Measurements from ENCODE around the gene SLC44A1. TPM values are rescaled to one million over a fixed set of nuclear protein-coding genes. Genes with fewer than 3 reads are reported as not detected.

SLC44A1 gene
- polyA plus RNA-seq, 2 of the 4 experiments (the other 2 are of a cell fraction) = 19.6 to 27.2 TPM

DNA sequence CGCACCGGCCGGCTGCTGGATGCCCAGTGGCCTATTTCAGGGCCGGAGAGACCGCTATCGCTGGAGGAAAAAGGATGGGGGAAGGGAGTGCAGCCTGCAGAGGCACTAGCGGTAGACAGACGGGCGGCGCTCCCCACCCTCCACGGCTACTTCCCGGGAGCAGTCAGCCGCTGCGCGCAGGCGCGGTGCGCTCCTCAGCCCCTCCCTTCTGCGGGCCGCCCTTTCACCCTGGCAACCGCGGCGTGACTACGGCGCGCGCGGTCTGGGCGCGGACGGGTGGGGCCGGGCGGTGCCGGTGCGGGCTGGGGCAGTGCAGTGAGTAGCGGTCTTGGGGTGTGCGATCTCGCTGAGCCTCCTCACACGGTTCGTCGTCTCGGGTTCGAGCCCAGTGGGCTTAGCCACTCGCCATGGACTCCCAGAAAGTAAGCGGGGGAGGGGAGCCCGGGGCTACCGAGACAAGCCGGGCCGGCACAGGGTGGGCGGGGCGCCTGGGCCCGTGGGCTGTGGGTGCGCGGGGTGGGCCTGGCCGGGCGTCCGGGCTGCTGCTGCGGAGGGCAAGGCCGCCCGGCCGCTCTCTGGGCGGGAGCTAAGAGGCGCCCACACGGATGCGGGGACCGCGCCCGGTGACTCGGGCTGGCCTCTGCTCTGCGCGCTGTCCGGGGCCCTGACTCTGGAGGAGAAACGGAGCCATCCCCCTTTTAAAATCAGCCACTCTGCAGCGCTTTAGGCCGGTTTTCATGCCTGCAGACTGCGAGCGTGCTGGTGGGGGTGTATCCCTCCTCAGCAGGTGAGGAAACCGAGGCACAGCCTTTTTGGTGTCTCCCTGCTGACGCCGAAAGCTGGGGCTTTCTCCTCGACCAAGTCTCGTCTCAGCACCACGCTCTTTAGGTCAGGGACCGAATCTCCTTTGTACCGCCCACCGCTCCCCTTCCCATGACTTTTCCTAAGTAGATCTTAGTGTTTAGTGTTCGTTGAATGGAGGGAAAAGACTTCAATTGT lies 203.7 kb downstream of the SLC44A1 start, which contains the start of gene FSD1L:
FSD1L (plus strand) TSS at position 221 of the 999 bp plus-strand sequence; CDS start at position 408, 187 bp downstream.
- ChIA-PET POLR2A (interaction anchor here (0.5 to 1.0 kb wide), 3 partner anchors 9 to 449 kb away, joined by 3 to 6 read pairs (median 5); no protein-coding TSS in a partner anchor), CTCF (interaction anchor here (0.8 to 1.4 kb wide), 2 partner anchors 10 to 27 kb away, joined by 3 read pairs; no protein-coding TSS in a partner anchor)
- H3K9me3 ChIP-seq = no peaks in the 10 kb centered on the region
- DNase-seq (ENCODE audit: low read depth in 1 of 2, low spot score in 1 of 2) = peak; percentile 82 to 93
- peak within 1 kb of the TSS; percentile 71 for H3K4me3 ChIP-seq
- peak within 1 kb of the TSS; percentile 84 for H3K4me2 ChIP-seq
- H3K4me1 ChIP-seq = peaks cover 15% of the 10 kb centered on the region; the same call in 2 of the 3 replicates
- ATAC-seq = peak; percentile 92 to 95
- 1% methylated on average over 33 of the region's 87 CpGs for WGBS (ENCODE audit: missing lambda C conversion rate)
- H3K27ac ChIP-seq = peak within 1 kb of the TSS; percentile 87 to 95
- FAIRE-seq = no peak
- TF ChIP-seq ZNF302 (CRISPR knock-in tag; IDR thresholded peaks at IDR 0.05) = no peak
- TF ChIP-seq PHF8 (IDR thresholded peaks at IDR 0.05; ENCODE audit: borderline replicate concordance, low read depth) = peak; percentile 44
- no peak for TF ChIP-seq HEYL (CRISPR knock-in tag; IDR thresholded peaks at IDR 0.05)
- TF ChIP-seq HOXB13 (CRISPR knock-in tag; IDR thresholded peaks at IDR 0.05; ENCODE audit: low read depth) = no peak
- TF ChIP-seq HDAC2 (IDR thresholded peaks at IDR 0.05) = no peak
- TF ChIP-seq POLR2A (IDR thresholded peaks at IDR 0.05; ENCODE audit: low read length) = peak; percentile 88
- TF ChIP-seq RAD21 (conservative IDR thresholded peaks at IDR 0.05 in 1 of 2, IDR thresholded peaks at IDR 0.05 in 1 of 2) = 0 out of 5 replicates have a peak, but pooled peaks of 1 of the 2 experiments have one; percentile 16
- TF ChIP-seq, protein P1, sequence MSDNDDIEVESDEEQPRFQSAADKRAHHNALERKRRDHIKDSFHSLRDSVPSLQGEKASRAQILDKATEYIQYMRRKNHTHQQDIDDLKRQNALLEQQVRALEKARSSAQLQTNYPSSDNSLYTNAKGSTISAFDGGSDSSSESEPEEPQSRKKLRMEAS (IDR thresholded peaks at IDR 0.05) = peak; percentile 92
- 0 out of 2 replicates have a peak, but pooled peaks have one; percentile 13 for TF ChIP-seq MYC (IDR thresholded peaks at IDR 0.05; ENCODE audit: borderline replicate concordance, low read length)
- no peak for TF ChIP-seq FOXS1 (CRISPR knock-in tag; IDR thresholded peaks at IDR 0.05)
- no peak for TF ChIP-seq POLR2AphosphoS2 (conservative IDR thresholded peaks at IDR 0.05; ENCODE audit: low read length)
- TF ChIP-seq, protein P2, sequence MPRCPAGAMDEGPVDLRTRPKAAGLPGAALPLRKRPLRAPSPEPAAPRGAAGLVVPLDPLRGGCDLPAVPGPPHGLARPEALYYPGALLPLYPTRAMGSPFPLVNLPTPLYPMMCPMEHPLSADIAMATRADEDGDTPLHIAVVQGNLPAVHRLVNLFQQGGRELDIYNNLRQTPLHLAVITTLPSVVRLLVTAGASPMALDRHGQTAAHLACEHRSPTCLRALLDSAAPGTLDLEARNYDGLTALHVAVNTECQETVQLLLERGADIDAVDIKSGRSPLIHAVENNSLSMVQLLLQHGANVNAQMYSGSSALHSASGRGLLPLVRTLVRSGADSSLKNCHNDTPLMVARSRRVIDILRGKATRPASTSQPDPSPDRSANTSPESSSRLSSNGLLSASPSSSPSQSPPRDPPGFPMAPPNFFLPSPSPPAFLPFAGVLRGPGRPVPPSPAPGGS (IDR thresholded peaks at IDR 0.05) = peak; percentile 81
- TF ChIP-seq JUN (IDR thresholded peaks at IDR 0.05) = peak in 1 of 2 experiments; percentile 86; a peak in 3 of 5 replicates
- no peak for TF ChIP-seq ESRRA (IDR thresholded peaks at IDR 0.05; ENCODE audit: borderline replicate concordance, low read length)
- TF ChIP-seq, protein P3, sequence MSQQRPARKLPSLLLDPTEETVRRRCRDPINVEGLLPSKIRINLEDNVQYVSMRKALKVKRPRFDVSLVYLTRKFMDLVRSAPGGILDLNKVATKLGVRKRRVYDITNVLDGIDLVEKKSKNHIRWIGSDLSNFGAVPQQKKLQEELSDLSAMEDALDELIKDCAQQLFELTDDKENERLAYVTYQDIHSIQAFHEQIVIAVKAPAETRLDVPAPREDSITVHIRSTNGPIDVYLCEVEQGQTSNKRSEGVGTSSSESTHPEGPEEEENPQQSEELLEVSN (IDR thresholded peaks at IDR 0.05; ENCODE audit: borderline replicate concordance, low read depth) = peak; percentile 40; the same call in 1 of the 2 replicates

DNA sequence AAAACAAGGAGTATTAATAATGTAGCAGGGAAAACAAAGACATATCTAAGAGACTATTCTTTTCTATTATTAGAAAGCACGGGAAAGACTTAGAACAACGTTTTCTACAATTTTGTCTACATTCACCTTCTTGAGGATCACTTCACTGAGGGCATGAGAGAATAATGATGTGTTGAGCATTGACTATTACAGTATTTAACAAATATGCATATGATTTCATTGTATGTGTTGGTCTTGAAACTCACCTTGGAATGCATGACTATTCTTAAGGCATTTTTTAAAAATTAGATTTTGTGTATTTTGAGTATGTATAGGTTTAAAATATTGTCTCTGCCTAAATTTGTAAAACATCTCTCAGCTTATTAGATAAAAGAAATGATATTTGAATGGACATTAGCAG lies 204.6 kb downstream of the SLC44A1 start:
- H3K4me2 ChIP-seq = peak overlapping the region; percentile 84
- WGBS (ENCODE audit: missing lambda C conversion rate) = 0% methylated on average over 2 of the region's 2 CpGs
- no peak for DNase-seq (ENCODE audit: low read depth in 1 of 2, low spot score in 1 of 2)
- ChIA-PET CTCF (interaction anchor here (1.1 to 1.7 kb wide), 2 partner anchors 34 to 522 kb away, joined by 3 to 8 read pairs; no protein-coding TSS in a partner anchor), POLR2A (interaction anchor here (0.9 kb wide), 1 partner anchor 11 kb away, joined by 6 read pairs; no protein-coding TSS in a partner anchor)
- peak overlapping the region in 1 of 2 experiments; percentile 87; a peak in 3 of 6 replicates for H3K27ac ChIP-seq
- no peak for ATAC-seq
- no peaks in the 10 kb centered on the region for H3K9me3 ChIP-seq
- TF ChIP-seq TP53 (CRISPR knock-in tag; IDR thresholded peaks at IDR 0.05) (no peak), CBX2 (IDR thresholded peaks at IDR 0.05; ENCODE audit: borderline replicate concordance, low read depth) (no peak), CEBPB (IDR thresholded peaks at IDR 0.05) (no peak), HOXB13 (CRISPR knock-in tag; IDR thresholded peaks at IDR 0.05; ENCODE audit: low read depth) (no peak), RCOR1 (IDR thresholded peaks at IDR 0.05; ENCODE audit: low read depth, low read length) (no peak), EP300 (IDR thresholded peaks at IDR 0.05) (no peak), NR3C1 (IDR thresholded peaks at IDR 0.05) (no peak), BHLHE40 (IDR thresholded peaks at IDR 0.05; ENCODE audit: low read depth, low read length) (no peak), MAZ (IDR thresholded peaks at IDR 0.05; ENCODE audit: borderline replicate concordance, low read depth, low read length) (no peak), HOXA7 (CRISPR knock-in tag; IDR thresholded peaks at IDR 0.05) (no peak), RAD21 (conservative IDR thresholded peaks at IDR 0.05 in 1 of 2, IDR thresholded peaks at IDR 0.05 in 1 of 2) (no peak)
- TF ChIP-seq, protein P4, sequence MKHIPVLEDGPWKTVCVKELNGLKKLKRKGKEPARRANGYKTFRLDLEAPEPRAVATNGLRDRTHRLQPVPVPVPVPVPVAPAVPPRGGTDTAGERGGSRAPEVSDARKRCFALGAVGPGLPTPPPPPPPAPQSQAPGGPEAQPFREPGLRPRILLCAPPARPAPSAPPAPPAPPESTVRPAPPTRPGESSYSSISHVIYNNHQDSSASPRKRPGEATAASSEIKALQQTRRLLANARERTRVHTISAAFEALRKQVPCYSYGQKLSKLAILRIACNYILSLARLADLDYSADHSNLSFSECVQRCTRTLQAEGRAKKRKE (CRISPR knock-in tag; IDR thresholded peaks at IDR 0.05; ENCODE audit: low read depth) = no peak
- TF ChIP-seq, protein P5, sequence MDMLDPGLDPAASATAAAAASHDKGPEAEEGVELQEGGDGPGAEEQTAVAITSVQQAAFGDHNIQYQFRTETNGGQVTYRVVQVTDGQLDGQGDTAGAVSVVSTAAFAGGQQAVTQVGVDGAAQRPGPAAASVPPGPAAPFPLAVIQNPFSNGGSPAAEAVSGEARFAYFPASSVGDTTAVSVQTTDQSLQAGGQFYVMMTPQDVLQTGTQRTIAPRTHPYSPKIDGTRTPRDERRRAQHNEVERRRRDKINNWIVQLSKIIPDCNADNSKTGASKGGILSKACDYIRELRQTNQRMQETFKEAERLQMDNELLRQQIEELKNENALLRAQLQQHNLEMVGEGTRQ (IDR thresholded peaks at IDR 0.05) = no peak
- peaks cover 15% of the 10 kb centered on the region; the same call in 2 of the 3 replicates for H3K4me1 ChIP-seq
- peak overlapping the region; percentile 71 for H3K4me3 ChIP-seq
- FAIRE-seq = no peak
